ENCODE results near the gene RAD23B. TPM values are rescaled to one million over a fixed set of nuclear protein-coding genes. Genes with fewer than 3 reads are reported as not detected.

Gene RAD23B
- total and polyA plus RNA-seq, 2 of the 13 experiments (the other 11 are each of a cell fraction or from before 2014, with no cell fraction given), result 133 to 156 TPM

GRCh38 chr9:107284636-107285035 is 1.6 kb downstream of the RAD23B start (continued):
- TF ChIP-seq, protein P1, sequence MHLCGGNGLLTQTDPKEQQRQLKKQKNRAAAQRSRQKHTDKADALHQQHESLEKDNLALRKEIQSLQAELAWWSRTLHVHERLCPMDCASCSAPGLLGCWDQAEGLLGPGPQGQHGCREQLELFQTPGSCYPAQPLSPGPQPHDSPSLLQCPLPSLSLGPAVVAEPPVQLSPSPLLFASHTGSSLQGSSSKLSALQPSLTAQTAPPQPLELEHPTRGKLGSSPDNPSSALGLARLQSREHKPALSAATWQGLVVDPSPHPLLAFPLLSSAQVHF (CRISPR knock-in tag; IDR thresholded peaks at IDR 0.05), result no peak
- TF ChIP-seq ZNF331 (CRISPR knock-in tag; IDR thresholded peaks at IDR 0.05) (no peak), ZNF367 (CRISPR knock-in tag; IDR thresholded peaks at IDR 0.05; ENCODE audit: borderline replicate concordance) (no peak), ZNF589 (CRISPR knock-in tag; conservative IDR thresholded peaks at IDR 0.05) (no peak), KLF16 (CRISPR knock-in tag; IDR thresholded peaks at IDR 0.05) (peak in 1 of 2 experiments; percentile 49; a peak in 1 of 4 replicates), ELF1 (CRISPR knock-in tag; IDR thresholded peaks at IDR 0.05) (no peak), ATRX (CRISPR knock-in tag; IDR thresholded peaks at IDR 0.05; ENCODE audit: borderline replicate concordance) (no peak), THAP7 (CRISPR knock-in tag; IDR thresholded peaks at IDR 0.05) (no peak), MLLT10 (CRISPR knock-in tag; IDR thresholded peaks at IDR 0.05) (no peak), THAP11 (CRISPR knock-in tag; IDR thresholded peaks at IDR 0.05) (0 out of 2 replicates have a peak, but pooled peaks have one; percentile 34), KLF15 (CRISPR knock-in tag; IDR thresholded peaks at IDR 0.05; ENCODE audit: borderline replicate concordance) (no peak), MIXL1 (CRISPR knock-in tag; IDR thresholded peaks at IDR 0.05) (peak; percentile 93), NFIC (IDR thresholded peaks at IDR 0.05; ENCODE audit: low read length) (0 out of 2 replicates have a peak, but pooled peaks have one; percentile 27), PAWR (CRISPR knock-in tag; IDR thresholded peaks at IDR 0.05; ENCODE audit: borderline replicate concordance) (no peak), MTA1 (CRISPR knock-in tag; IDR thresholded peaks at IDR 0.05; ENCODE audit: borderline replicate concordance) (no peak), ZNF605 (CRISPR knock-in tag; IDR thresholded peaks at IDR 0.05) (no peak), ZNF260 (CRISPR knock-in tag; IDR thresholded peaks at IDR 0.05; ENCODE audit: borderline replicate concordance, low read depth) (no peak), ZNF333 (CRISPR knock-in tag; IDR thresholded peaks at IDR 0.05; ENCODE audit: borderline replicate concordance) (no peak)
- TF ChIP-seq, protein P2, sequence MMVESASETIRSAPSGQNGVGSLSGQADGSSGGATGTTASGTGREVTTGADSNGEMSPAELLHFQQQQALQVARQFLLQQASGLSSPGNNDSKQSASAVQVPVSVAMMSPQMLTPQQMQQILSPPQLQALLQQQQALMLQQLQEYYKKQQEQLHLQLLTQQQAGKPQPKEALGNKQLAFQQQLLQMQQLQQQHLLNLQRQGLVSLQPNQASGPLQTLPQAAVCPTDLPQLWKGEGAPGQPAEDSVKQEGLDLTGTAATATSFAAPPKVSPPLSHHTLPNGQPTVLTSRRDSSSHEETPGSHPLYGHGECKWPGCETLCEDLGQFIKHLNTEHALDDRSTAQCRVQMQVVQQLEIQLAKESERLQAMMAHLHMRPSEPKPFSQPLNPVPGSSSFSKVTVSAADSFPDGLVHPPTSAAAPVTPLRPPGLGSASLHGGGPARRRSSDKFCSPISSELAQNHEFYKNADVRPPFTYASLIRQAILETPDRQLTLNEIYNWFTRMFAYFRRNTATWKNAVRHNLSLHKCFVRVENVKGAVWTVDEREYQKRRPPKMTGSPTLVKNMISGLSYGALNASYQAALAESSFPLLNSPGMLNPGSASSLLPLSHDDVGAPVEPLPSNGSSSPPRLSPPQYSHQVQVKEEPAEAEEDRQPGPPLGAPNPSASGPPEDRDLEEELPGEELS (CRISPR knock-in tag; IDR thresholded peaks at IDR 0.05), result peak; percentile 42; the same call in 1 of the 2 replicates
- TF ChIP-seq, protein P3, sequence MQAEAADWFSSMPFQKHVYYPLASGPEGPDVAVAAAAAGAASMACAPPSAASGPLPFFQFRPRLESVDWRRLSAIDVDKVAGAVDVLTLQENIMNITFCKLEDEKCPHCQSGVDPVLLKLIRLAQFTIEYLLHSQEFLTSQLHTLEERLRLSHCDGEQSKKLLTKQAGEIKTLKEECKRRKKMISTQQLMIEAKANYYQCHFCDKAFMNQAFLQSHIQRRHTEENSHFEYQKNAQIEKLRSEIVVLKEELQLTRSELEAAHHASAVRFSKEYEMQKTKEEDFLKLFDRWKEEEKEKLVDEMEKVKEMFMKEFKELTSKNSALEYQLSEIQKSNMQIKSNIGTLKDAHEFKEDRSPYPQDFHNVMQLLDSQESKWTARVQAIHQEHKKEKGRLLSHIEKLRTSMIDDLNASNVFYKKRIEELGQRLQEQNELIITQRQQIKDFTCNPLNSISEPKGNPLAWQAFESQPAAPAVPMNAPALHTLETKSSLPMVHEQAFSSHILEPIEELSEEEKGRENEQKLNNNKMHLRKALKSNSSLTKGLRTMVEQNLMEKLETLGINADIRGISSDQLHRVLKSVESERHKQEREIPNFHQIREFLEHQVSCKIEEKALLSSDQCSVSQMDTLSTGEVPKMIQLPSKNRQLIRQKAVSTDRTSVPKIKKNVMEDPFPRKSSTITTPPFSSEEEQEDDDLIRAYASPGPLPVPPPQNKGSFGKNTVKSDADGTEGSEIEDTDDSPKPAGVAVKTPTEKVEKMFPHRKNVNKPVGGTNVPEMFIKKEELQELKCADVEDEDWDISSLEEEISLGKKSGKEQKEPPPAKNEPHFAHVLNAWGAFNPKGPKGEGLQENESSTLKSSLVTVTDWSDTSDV (CRISPR knock-in tag; IDR thresholded peaks at IDR 0.05), result no peak
- TF ChIP-seq, protein P4, sequence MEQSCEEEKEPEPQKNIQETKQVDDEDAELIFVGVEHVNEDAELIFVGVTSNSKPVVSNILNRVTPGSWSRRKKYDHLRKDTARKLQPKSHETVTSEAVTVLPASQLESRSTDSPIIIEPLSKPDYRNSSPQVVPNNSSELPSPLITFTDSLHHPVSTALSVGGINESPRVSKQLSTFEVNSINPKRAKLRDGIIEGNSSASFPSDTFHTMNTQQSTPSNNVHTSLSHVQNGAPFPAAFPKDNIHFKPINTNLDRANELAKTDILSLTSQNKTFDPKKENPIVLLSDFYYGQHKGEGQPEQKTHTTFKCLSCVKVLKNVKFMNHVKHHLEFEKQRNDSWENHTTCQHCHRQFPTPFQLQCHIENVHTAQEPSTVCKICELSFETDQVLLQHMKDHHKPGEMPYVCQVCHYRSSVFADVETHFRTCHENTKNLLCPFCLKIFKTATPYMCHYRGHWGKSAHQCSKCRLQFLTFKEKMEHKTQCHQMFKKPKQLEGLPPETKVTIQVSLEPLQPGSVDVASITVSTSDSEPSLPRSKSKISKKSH (CRISPR knock-in tag; IDR thresholded peaks at IDR 0.05; ENCODE audit: borderline replicate concordance), result no peak
- TF ChIP-seq, protein P5, sequence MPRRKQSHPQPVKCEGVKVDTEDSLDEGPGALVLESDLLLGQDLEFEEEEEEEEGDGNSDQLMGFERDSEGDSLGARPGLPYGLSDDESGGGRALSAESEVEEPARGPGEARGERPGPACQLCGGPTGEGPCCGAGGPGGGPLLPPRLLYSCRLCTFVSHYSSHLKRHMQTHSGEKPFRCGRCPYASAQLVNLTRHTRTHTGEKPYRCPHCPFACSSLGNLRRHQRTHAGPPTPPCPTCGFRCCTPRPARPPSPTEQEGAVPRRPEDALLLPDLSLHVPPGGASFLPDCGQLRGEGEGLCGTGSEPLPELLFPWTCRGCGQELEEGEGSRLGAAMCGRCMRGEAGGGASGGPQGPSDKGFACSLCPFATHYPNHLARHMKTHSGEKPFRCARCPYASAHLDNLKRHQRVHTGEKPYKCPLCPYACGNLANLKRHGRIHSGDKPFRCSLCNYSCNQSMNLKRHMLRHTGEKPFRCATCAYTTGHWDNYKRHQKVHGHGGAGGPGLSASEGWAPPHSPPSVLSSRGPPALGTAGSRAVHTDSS (CRISPR knock-in tag; conservative IDR thresholded peaks at IDR 0.05), result no peak

Data from HepG2 (cell line).